Ishikawa (cell line): Measurements from ENCODE around the gene SNAPC2.

Experiments used
- CREB1 ChIP-seq: IDR thresholded peaks from 2 replicates; pipeline ENCODE4 v1.6.1; 2012; ENCODE audit warnings: low read depth
- EP300 ChIP-seq: IDR thresholded peaks from 2 replicates; pipeline ENCODE4 v1.6.1; 2012; ENCODE audit warnings: borderline replicate concordance
- FOXM1 ChIP-seq: IDR thresholded peaks from 2 replicates; pipeline ENCODE4 v1.6.1; 2012; ENCODE audit warnings: low read depth, borderline replicate concordance
- RAD21 ChIP-seq: IDR thresholded peaks from 2 replicates; pipeline ENCODE4 v1.6.1; 2012; ENCODE audit warnings: low read depth
- TAF1 ChIP-seq: IDR thresholded peaks from 2 replicates; pipeline ENCODE4 v1.6.1; 2012; ENCODE audit warnings: low read depth, mild to moderate bottlenecking
- TEAD4 ChIP-seq: IDR thresholded peaks from 2 replicates; pipeline ENCODE4 v1.6.1; 2012
- YY1 ChIP-seq: IDR thresholded peaks from 2 replicates; pipeline ENCODE4 v1.6.1; 2012; ENCODE audit warnings: low read depth
- TF ChIP-seq, protein P1 (sequence below): IDR thresholded peaks from 2 replicates; pipeline ENCODE4 v1.6.1; 2012
- TF ChIP-seq, protein P2 (sequence below): IDR thresholded peaks from 2 replicates; pipeline ENCODE4 v1.6.1; 2012; ENCODE audit warnings: low read depth, mild to moderate bottlenecking
- TF ChIP-seq, protein P3 (sequence below): IDR thresholded peaks from 2 replicates; pipeline ENCODE4 v1.6.1; 2012

DNA sequence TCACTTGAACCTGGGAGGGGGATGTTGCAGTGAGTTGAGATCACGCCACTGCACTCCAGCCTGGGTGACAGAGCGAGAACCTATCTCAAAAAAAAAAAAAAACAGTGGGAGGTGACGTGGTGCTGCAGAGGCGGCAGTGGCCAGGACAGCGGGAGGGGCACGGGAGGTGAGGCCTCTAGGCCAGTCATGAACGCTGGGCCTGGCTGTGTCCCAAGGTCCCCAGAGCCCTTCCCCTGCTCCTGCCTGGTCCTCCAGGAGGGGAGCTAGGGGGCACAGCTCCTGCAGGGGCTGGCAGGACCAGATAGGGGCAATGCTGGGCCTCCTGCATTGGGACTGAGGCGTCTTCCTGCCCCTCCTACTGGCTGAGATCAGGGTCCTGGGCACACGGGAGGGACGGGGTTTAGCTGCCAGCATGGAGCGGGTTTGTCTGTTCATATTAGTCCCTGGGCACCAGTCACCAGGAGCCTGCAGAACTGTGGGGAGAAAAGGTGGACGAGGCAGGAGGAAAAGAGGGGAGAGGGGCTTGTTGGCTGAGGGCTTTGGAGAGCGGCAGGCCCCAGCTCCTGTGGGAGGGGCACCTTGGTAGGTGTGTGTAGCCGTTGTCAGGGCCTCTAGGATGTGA is 11.9 kb upstream of the SNAPC2 start:
- TF ChIP-seq YY1 = no peak
- no peak for TF ChIP-seq TEAD4
- TF ChIP-seq, protein P1, sequence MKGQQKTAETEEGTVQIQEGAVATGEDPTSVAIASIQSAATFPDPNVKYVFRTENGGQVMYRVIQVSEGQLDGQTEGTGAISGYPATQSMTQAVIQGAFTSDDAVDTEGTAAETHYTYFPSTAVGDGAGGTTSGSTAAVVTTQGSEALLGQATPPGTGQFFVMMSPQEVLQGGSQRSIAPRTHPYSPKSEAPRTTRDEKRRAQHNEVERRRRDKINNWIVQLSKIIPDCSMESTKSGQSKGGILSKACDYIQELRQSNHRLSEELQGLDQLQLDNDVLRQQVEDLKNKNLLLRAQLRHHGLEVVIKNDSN = no peak
- no peak for TF ChIP-seq RAD21
- TF ChIP-seq EP300 = no peak
- no peak for TF ChIP-seq CREB1
- no peak for TF ChIP-seq TAF1
- TF ChIP-seq, protein P2, sequence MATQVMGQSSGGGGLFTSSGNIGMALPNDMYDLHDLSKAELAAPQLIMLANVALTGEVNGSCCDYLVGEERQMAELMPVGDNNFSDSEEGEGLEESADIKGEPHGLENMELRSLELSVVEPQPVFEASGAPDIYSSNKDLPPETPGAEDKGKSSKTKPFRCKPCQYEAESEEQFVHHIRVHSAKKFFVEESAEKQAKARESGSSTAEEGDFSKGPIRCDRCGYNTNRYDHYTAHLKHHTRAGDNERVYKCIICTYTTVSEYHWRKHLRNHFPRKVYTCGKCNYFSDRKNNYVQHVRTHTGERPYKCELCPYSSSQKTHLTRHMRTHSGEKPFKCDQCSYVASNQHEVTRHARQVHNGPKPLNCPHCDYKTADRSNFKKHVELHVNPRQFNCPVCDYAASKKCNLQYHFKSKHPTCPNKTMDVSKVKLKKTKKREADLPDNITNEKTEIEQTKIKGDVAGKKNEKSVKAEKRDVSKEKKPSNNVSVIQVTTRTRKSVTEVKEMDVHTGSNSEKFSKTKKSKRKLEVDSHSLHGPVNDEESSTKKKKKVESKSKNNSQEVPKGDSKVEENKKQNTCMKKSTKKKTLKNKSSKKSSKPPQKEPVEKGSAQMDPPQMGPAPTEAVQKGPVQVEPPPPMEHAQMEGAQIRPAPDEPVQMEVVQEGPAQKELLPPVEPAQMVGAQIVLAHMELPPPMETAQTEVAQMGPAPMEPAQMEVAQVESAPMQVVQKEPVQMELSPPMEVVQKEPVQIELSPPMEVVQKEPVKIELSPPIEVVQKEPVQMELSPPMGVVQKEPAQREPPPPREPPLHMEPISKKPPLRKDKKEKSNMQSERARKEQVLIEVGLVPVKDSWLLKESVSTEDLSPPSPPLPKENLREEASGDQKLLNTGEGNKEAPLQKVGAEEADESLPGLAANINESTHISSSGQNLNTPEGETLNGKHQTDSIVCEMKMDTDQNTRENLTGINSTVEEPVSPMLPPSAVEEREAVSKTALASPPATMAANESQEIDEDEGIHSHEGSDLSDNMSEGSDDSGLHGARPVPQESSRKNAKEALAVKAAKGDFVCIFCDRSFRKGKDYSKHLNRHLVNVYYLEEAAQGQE = no peak
- TF ChIP-seq, protein P3, sequence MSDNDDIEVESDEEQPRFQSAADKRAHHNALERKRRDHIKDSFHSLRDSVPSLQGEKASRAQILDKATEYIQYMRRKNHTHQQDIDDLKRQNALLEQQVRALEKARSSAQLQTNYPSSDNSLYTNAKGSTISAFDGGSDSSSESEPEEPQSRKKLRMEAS = no peak
- TF ChIP-seq FOXM1 = no peak
